ENCODE data around the gene COG5. TPM values are rescaled to one million over a fixed set of nuclear protein-coding genes. Genes with fewer than 3 reads are reported as not detected.

The COG5 gene
- total and polyA plus RNA-seq, 2 of the 8 experiments (the other 6 are each of a cell fraction or from before 2014, with no cell fraction given), result 10.5 to 28.1 TPM

GRCh38 chr7:107242267-107242666 is 321.5 kb downstream of the COG5 start (continued):
- TF ChIP-seq ATF2 (IDR thresholded peaks at IDR 0.05; ENCODE audit: low read length) (no peak), EZH2 (IDR thresholded peaks at IDR 0.05; ENCODE audit: low read depth, low read length, severe bottlenecking) (no peak)
